ENCODE results near the gene BAAT.

GRCh38 chr9:101337237-101337636 lies 47.6 kb downstream of the BAAT start:
- no peak for TF ChIP-seq CTCF (IDR thresholded peaks at IDR 0.05)
- TF ChIP-seq POLR2A (IDR thresholded peaks at IDR 0.05) = no peak

All from esophagus squamous epithelium (tissue), 4 donors.